Left lobe of liver (tissue), 2 donors: ENCODE results near the gene IL11RA. TPM values are rescaled to one million over a fixed set of nuclear protein-coding genes. Genes with fewer than 3 reads are reported as not detected.

Source experiments
- ATAC-seq: fragments of 200-7000 bp; cut with Tn5 transposase; one replicate; pipeline ENCODE4 v1.9.1; 2020; ENCODE audit warnings: mild to moderate bottlenecking, moderate library complexity
- DNase-seq: peaks from one replicate; pipeline ENCODE4 v3.0.0-alpha.2; 2020; ENCODE audit warnings: low spot score
- total RNA-seq: library from RNA; stranded (reverse); gene quantifications from one replicate; pipeline ENCODE4 v1.2.1, GENCODE V29; 2021
- donor health status: DM: no; HTN: no; CAD: no; lungs with moderate emphysema.
- donor health status: DM: no; HTN: yes; CAD: no.

The IL11RA gene
- total RNA-seq, 1 donor from 2014 or later: 26.5 TPM

DNA sequence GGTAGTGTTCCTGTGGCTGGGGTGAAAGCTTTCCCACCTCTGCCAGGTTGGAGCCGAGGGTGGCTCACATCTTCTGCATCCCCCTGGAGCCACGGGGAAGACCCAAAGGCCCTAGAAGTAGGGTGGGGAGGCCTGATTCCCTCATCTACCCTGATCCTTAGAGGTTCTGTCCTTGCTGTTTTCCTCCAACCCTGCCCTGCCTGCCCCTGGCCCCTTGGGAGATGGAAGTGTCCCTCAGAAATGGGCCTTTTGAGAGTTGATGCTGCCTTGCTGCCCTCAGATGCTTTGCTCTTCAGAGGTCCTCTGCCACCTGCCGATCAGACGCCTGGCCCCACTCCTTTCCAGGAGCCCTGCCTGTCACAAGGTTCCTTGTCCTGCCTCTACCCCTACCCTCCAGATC, 32.8 kb downstream of the IL11RA start:
- DNase-seq: no peak
- ATAC-seq: no peak

DNA sequence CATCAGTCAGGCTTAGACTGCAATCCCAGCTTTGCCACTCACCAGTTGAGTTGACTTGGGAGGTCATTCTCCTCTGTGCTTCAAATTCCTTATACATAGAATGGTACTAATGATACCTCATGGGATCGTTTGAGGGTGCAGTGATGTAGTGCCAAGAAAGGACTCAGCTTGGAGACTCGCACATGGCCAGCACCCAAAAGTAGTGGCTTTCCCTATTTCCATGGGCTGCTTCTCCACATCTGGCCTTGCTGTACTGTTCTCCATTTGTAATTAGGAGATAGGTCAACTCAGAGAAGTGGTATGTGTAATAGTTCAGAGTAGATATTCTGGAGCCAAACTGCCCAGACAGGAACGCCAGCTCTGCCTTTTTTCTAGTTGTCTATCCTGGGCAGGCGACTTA, 33.6 kb downstream of the IL11RA start:
- no peak for ATAC-seq

DNA sequence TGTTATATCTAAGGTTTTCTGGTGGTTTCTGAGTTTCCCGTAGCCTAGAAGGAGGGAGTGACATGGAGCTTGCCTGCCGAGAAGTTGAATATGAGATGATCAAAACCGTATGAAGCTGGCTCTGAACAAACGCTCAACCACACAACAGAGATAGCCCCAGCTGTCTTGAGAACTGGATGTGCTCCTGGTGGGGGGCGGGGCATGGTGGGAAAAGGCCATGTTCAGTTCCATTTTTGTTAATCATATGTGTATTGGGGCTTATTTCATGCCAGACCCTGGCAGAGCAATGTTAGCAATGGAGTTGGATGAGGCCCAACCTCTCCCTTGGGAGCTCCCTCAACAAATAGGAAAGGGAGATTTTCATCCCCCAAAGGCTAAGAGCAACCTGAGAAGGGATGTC, 34.2 kb downstream of the IL11RA start:
- DNase-seq (no peak), ATAC-seq (no peak)

More for the DNA sequence above, 33.6 kb downstream of the IL11RA start:
- no peak for DNase-seq

DNA sequence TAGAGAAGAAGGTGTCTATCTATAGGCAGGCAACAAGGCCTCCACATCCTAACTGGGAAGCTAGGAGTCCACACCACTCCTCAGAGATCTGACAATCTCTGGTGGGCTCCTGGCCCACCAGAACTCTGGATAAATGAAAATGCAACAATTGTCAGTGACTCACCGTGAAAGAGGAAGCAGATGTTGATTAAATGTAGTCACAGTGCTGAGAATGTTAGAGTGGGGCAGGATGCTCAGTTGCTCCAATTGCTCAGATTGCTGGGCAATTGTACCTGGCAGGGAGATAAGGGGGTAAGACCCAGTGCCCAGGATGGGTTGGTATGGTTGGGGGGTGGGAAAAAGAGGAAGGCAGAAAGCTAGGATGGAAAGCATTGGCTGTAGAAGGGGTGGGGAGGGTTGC, 34.7 kb downstream of the IL11RA start:
- no peak for ATAC-seq
- DNase-seq: no peak

DNA sequence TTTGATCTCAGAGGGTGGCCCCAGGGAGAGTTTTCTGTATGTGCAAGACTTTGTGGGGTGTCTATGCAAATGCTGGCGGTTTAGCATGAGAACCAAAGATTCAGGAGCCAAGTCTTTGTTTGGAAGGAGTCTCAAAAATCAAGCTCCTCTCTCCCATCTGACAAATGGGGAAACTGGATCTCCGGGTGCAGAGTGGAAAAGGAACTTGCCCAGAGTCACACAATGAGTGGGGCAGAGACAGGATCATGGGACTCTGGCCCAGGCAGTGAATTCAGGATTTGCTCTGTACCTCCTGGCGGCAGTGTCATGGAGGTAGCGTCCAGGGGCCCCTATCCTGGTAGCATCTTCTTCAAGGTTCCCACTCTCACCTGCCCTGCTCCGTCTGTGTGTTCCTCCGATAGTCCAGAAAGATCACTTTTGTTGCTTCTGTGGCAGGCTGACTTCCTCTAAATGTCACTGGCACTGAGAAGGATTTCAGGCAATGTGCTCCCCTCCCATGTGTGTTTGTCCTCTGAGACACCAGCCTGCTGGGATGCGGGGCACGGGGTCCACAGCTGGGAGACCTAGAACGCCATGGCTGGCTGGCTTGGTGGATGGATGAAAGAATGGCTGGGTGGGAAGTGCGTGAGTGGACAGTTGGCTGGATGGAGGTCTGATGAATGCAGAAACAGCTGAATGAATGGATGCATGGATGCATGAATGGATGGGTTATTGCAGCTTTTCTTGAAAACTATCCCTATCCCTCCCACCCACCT, 35.5 kb downstream of the IL11RA start:
- DNase-seq: no peak

DNA sequence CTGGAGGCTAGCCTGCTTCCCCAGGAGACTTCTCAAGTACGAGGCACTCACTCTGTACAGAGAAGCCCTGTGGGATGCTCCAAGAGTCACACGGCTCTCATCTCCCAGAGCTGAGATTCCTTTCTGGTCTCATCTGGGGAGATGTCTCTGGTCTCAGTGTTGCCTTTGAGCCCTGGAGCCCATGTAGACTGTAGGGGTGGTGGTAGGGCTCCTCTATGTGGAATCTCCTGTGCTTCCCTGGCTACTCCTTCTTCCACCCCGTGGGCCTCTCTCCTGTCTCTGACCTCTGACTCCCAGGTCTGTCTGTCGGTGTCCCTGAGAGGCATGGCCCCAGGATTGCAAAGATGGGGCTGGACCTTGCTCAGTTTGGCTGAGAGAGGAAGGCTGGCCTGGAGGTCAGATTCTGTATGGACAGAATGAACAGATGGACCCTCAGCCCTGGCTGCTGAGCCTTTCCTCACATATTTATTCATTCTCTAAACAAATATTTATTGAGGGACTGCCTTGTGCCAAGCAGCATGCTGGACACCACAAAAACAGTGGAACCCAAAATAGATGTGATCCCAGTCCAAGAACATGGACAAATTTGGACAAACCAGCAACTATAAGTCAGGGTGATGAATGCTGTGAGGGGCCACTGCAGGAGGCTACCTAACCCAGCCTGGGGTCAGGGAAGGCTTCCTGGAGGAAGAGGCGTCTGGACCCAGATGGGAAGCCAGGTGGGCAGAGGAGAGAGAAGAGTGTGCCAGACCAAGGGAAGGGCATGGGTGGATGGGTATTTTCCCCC, 36.5 kb downstream of the IL11RA start:
- DNase-seq: peak; percentile 92
- ATAC-seq: peak; percentile 86

More for the DNA sequence above, 35.5 kb downstream of the IL11RA start:
- no peak for ATAC-seq

DNA sequence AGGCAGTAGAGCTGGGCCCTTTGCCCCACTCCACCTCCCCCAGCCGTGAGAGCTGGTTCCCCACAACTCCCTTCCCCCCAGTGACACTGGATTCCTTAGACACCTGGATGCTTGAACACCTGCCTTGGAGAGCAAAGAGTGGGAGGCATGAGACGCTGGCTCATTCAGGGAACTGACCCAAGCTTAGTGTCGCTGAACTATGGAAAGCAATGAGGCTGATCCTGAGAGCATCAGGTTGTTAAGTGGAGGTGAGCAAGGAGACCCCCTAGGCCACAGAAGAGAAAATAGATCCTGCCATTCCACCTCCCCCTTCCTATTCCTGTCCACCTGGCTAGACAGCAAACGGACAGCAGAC, 37.1 kb downstream of the IL11RA start:
- ATAC-seq: peak; percentile 43
- DNase-seq: no peak

DNA sequence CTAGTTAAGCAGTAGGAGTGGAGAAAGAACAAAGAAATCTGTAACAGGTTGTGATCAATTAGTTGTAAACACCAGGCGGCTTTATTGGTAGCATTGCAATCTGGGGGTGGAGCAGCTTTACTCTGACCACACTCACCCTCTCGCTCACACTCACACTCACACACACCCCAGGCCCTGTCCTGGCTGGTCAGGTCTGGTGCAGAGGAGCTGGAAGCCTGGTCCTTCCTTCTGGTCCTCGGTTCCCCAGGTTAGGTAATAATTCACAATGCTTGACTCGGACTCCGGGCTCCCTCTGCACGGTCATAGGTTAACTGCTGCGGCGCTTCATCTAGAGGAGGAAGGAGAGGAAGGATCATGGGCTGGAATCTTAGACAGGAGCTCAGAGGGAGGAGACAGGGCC, 37.5 kb downstream of the IL11RA start:
- peak; percentile 52 for ATAC-seq
- peak; percentile 55 for DNase-seq

DNA sequence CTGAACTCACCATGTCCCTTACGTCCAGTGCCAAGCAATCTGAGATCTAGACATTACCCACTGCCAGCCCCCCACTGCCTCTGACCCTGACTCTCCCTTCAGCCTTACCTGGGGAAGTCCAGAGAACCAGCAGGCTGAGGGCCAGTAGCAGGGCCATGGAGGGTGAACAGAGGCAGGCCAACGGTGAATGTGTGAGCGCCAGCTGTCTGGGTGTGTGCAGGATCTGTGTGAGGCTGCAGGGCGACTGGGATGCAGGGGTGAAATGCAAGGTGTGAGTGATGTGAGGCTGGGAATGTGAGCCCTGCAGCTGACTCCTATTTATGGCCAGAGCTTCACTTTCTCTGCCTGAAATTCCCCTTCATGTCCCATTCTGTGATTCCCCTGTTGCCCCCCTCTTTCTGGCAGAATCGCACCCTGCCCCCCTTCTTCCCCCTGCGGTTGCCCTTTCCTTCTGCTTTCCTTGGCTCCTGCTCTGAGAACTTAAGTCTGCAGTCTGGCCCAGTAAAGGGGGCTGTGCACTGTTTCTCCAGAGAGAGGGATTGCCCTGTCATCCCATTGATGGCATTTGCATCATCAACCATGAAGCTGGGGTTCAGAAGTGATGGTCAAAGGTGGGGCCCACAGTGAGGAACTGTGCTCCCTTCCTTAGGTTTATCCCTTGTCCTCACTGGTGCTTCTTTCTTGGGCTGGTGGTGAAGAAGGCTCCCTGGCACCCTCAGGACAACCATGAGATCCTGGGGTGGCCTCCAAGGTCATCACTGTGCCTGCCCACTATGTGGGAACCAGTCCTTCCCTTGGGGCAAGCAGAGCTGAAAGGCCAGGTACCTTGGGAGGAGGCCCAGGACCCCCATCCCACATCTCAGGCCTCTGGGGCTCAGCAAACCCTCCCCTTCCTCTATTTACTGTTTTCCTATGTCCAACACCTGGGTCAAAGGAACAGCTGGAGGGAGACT, 39.3 kb downstream of the IL11RA start, which contains the start of gene CCL19:
CCL19 (minus strand) TSS at position 294 of the 953 bp plus-strand sequence; CDS start at position 157, 137 bp downstream.
- no peak for ATAC-seq
- no peak for DNase-seq

DNA sequence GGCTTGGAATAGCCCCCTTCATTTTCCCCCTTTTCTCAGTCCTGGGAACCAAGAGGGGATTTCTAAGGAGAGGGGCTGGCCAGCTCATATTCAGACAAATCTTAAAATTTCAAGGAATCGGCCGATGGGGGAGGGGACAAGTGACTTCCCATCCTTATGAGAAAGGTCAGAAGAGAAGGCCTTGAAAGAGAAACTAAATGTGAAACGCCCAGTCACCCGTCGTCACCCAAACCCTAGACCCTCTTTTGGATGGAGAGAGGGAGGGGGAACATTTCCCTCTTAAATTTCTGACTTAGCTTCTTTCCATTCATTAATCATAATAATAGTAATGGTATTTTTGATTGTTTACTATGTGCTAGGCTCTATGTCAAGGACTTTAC, 39.9 kb downstream of the IL11RA start:
- no peak for DNase-seq

DNA sequence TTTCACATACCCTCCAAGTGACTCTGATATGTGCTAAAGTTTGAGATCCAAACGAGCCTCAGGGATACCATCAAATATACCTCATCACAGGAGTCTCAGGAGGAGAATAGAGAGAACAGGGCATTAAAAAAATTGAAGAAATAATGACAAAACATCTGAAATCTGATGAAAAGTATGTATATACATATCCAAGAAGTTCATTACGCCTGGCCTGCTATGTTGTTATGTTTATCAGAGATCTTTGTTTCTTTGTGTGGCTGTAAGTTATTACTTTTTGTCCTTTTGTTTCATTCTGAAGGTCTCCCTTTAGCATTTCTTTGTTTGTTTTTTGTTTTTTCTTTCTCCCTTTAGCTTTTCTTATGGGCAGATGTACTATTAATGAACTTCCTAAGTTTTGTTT, 41.6 kb downstream of the IL11RA start:
- ATAC-seq (no peak), DNase-seq (no peak)

More for the DNA sequence above, 39.9 kb downstream of the IL11RA start:
- ATAC-seq: no peak

DNA sequence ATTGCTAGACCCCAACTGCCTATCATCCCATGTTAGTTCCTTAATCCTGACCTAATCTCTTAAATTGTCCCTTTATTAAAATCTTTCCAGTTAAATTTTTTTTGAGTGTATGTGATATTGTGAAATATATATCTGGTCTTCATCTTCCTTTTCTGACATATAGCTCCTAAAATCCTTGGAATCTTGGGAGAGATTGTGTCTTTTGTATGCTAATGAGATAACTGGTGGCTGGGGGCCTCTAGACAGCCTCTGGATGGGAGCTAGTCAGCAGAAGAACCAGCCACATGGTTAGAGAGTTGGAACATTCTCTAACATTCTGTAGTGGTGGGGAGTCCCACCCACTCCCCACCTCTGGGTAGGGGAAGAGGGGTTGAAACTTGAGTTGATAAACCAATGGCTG, 42.8 kb downstream of the IL11RA start:
- ATAC-seq (no peak), DNase-seq (no peak)

DNA sequence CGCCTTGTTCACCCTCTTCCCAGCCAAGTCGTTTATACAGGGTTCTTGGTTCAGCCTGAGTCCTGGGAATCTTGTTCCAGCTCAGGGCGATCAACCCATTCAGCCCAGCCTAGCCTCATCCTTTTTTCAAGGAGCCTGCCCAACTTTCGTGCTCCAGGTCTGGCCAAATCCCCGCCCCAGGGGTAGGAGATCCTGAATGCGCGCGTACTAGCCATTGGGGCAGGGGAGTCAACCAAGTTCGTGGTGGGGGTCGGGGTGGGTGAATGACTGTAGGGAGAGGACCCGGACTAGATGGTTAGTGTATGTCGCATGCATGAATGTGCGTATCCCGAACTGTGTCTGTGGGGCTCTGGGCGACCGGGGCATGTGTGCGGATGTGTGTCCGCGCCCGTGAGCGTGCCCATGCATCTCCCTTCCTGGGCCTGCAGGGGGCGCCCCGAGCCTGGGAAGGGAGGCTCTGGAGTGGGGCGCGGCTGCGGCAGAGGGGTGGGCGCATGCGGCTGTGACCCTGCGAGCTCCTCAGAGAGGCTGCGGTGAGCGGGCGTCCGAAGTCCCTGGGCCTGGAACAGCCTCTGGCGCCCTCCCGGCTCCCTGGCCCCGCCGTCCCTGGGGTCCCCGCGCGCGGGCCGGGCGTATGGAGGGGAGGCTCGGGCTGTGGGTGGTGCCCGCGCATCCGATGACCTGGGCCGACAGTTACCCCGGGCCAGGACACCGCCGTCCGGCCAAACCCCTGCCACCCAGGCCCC, 49.2 kb downstream of the IL11RA start:
- ATAC-seq (peak; percentile 92), DNase-seq (peak; percentile 75)

DNA sequence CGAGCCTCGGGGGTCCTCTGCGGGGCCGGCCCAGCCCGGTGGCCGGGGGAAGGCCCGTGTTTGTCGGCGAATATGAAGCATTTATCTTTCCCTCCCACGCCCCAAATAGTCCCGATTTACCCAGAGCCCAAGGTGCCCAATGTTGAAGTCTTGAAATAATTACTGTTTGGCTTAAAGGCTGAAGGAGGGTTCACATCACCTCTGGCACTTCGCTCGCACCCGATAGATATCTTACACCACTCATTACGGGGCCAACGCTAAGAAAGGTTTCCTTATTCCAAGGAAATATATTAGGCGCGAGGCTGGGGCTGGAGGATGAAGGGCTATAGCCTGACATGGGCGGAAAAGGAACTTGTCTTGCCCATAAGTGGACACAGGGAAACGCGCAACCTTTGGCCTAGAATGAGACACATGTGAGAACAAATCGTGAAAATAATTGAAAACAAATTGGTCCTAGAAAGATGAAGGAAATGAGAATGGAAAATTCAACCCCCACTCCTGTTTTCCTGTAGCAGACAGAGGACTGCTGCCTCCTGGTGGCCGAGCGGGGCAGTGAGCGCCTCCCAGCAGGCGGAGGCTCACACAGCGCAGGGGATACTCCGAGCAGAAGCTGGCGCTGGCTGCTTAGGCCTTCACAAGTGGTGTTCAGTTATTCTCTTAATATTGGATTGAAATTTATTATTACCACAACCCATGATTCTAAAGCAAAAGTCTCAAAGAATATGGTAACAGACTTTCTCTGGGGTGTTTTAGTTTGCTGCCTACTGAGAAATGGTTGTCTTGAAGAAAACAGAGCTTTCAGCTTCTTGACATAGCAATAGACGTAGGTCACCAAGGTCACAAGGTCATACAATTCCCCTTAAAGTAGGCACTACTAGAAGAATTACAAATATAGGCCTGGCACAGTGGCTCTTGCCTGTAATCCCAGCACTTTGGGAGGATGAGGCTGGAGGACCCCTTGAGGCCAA, 50.1 kb downstream of the IL11RA start:
- ATAC-seq (peak; percentile 95), DNase-seq (peak; percentile 86)

DNA sequence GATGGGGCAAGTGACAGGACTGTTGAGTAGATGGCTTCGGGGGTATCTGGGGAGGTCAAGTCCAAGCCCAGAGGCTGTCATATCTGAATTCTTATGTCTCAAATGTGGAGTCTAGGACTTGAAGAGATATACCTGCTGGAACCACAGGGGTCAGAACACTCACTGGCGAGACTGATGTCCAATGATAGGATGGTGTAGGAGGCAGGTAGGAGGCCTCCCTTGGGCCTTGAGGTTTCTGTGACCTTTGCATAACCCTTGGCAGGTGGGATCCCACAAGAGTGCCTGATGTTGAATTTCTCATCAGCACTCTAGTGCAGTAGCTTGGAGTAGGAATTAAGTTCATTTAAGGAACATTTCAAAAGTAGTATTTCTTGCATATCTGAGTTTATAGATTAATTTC, 55.1 kb downstream of the IL11RA start:
- no peak for ATAC-seq

DNA sequence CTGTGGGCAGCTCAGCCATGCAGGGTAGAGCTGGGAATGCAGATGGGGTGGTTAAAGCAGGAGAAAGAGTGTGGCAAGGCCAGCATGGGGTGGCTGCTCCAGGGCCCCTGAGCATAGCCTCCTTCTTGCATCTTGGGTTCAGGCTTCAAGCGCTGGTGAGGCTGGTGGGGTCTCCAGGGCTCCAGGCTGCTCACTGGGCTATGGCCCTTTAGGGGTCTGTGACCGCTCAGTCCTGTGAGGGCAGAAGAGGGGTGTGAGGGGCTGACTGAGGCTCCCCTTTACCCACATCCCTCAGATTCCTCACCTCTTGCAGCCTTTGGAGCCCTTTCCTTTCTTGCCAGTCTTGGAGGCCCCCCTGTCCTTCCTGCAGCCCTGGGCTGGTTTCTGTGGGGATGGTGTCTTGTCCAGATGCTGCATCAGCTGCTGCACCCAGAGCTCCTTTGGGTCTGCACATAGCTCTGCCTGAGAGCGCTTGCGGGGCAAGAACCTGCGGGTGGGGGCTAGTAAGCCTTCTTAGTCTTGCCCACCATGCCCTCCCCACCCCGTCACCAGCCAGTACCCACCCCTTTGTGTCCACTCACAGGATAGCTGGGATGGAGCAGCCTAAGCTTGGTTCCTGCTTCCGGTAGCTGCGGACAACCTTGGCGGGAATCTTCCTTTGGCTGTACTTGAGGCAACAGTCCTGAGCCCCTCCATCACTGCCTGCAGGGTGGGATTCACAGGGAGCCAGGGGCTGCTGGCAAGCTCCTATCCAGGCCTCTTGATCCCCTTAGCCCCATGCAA, 57.4 kb downstream of the IL11RA start:
- DNase-seq (no peak), ATAC-seq (peak; percentile 10)

More for the DNA sequence above, 55.1 kb downstream of the IL11RA start:
- DNase-seq: no peak

DNA sequence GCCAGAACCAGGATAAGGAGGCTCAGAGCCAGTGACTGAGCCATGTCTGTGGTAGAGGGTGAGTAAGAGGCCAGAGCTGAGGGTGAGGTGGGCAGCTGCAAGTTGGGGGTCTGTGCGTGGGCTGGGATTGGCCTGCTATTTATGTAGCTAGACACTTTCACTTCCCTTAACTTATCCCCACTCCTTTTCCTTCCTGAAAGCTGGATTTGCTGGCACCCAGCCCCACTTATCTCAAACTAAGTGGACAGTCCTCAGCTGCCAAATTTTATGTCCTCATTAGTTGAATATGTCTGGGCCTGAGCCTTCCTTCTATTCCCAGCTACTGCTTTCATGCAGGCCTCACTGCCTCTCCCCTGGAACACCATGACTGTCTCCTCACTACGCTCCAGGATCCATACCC, 58.0 kb downstream of the IL11RA start, which contains the start of gene CCL21:
CCL21 (minus strand) TSS at position 114 of the 400 bp plus-strand sequence; CDS start at position 44, 70 bp downstream.
- peak; percentile 82 for ATAC-seq

More for the DNA sequence above, 58.0 kb downstream of the IL11RA start, which contains the start of gene CCL21:
- peak; percentile 59 for DNase-seq
